Measurements from ENCODE around the gene SPATA4.

The SPATA4 gene

DNA sequence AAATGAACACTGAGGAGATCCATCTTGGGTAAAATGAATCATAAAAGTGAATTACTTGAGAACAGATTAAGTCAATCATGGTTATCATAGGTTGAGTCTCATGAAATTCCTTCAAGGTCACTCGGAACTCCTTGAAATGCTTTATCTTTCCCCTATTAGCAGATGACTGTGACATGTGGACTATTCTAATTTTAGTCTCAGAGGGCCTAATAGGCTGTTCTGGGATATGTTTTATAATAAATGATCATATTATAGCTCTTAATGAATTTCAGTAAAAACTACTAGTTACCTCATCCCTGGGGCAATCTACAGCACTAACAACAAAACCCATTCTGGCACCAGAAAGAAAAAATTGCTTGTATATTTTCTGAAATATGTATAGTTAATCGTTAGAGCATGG is 44.7 kb downstream of the SPATA4 start:
- TF ChIP-seq, protein P1, sequence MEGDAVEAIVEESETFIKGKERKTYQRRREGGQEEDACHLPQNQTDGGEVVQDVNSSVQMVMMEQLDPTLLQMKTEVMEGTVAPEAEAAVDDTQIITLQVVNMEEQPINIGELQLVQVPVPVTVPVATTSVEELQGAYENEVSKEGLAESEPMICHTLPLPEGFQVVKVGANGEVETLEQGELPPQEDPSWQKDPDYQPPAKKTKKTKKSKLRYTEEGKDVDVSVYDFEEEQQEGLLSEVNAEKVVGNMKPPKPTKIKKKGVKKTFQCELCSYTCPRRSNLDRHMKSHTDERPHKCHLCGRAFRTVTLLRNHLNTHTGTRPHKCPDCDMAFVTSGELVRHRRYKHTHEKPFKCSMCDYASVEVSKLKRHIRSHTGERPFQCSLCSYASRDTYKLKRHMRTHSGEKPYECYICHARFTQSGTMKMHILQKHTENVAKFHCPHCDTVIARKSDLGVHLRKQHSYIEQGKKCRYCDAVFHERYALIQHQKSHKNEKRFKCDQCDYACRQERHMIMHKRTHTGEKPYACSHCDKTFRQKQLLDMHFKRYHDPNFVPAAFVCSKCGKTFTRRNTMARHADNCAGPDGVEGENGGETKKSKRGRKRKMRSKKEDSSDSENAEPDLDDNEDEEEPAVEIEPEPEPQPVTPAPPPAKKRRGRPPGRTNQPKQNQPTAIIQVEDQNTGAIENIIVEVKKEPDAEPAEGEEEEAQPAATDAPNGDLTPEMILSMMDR (IDR thresholded peaks at IDR 0.05; ENCODE audit: control insufficient read depth, insufficient read depth, low read depth, low read length, missing control alignments): no peak
- H3K4me3 ChIP-seq (ENCODE audit: control insufficient read depth, low read depth, low read length): no peak overlapping the region
- DNase-seq (ENCODE audit: low read depth): no peak

DNA sequence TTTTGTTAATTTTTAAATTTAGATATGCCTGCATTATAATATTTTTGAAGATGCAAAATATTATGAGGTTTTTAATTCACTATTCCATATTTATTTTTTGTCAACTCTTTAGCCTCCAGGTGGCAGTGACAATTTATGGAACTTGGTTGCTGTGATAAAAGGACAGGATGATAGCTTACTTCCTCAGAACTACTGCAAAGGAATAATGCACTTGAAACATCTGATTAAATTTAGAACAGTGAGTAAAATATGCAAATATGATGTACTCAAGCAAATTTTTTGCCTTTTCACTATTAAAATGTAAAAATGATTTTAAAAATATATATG is 45.1 kb downstream of the SPATA4 start:
- TF ChIP-seq, protein P1 (IDR thresholded peaks at IDR 0.05; ENCODE audit: control insufficient read depth, insufficient read depth, low read depth, low read length, missing control alignments): peak; percentile 36
- peak; percentile 13 for DNase-seq (ENCODE audit: low read depth)
- H3K4me3 ChIP-seq (ENCODE audit: control insufficient read depth, low read depth, low read length): no peak overlapping the region

DNA sequence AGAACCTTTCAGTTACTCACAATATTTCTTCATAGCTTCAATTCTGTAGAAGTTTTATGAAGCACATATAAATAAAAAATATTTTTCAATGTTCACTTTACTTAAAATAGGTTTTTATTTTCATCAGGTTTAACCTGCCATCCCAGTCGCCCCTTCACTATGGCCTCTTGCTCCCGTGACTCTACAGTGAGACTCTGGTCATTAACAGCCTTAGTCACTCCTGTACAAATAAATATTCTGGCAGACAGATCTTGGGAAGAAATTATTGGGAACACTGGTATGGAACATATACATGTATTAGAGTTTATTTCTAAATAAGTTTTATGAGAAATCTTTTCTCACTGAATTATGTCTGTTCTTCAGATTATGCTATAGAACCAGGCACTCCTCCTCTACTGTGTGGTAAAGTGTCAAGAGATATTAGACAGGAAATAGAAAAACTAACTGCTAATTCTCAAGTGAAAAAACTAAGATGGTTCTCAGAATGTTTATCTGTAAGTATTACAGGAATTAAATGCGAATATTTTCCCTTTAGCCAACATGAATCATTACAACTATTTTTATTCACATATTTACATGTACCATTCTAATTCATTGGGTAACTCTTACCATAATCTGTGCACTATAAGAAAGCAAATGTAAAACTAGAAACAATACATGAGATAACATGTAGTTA is 45.6 kb downstream of the SPATA4 start:
- DNase-seq (ENCODE audit: low read depth): no peak
- H3K4me3 ChIP-seq (ENCODE audit: control insufficient read depth, low read depth, low read length): no peak overlapping the region
- TF ChIP-seq, protein P1 (IDR thresholded peaks at IDR 0.05; ENCODE audit: control insufficient read depth, insufficient read depth, low read depth, low read length, missing control alignments): no peak

DNA sequence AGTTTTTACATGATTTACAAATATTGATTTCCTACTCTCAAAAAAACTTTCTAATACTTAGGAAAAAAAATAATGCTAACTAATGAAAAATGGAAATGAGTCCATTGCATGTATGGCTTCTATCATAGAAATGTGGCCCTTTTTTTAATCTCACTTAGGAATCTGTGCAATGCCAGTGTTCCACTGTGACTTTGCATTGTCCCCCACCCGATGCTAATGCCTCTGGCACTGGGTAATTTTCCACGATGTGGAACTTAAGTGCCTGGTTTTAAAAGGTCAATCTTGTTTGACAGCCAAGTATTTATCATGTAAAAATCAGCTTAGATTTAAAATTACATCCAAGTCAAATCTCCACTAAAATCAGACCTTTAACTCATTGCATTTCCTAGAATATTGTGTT is 53.1 kb downstream of the SPATA4 start:
- TF ChIP-seq, protein P1 (IDR thresholded peaks at IDR 0.05; ENCODE audit: control insufficient read depth, insufficient read depth, low read depth, low read length, missing control alignments): no peak
- no peak for DNase-seq (ENCODE audit: low read depth)
- H3K4me3 ChIP-seq (ENCODE audit: control insufficient read depth, low read depth, low read length): no peak overlapping the region

DNA sequence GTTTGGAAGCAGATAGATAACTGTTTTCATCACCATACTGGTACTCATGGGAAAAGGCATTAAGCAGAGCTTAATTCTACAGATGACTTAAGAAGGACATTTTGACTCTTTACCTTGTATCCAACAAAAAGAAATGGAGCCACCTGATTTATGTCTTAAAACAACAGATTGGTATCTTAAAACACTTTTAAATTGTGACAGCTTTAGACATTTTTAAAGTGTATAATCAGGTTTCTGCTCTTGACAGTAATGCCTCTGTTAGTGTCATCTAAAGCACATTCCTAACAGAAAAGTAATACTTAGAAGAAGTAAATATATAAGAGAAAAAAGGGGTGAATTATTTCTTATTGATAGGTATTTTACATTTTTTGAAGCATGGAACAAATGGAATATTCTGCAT is 55.9 kb downstream of the SPATA4 start:
- no peak for DNase-seq (ENCODE audit: low read depth)
- no peak overlapping the region for H3K4me3 ChIP-seq (ENCODE audit: control insufficient read depth, low read depth, low read length)
- TF ChIP-seq, protein P1 (IDR thresholded peaks at IDR 0.05; ENCODE audit: control insufficient read depth, insufficient read depth, low read depth, low read length, missing control alignments): no peak

DNA sequence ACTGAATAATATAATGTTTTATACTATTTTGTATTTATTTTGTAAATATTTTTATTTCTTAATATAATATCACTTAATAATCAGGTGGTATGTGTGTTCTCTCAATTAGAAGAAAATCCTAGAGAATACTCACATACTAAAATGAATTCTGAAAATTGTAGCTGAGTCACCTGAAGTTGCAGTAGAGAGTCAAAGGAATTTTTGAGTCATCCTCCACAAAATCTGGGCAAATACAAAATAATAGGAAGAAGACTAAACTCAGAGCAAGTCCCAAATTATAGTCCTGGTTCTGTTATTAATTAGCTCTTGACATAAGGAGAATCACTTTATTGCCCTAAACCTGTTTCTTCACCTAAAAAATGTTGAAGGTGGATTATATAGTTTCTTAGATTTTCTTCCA is 57.8 kb downstream of the SPATA4 start:
- no peak overlapping the region for H3K4me3 ChIP-seq (ENCODE audit: control insufficient read depth, low read depth, low read length)
- DNase-seq (ENCODE audit: low read depth): peak; percentile 24
- TF ChIP-seq, protein P1 (IDR thresholded peaks at IDR 0.05; ENCODE audit: control insufficient read depth, insufficient read depth, low read depth, low read length, missing control alignments): no peak

DNA sequence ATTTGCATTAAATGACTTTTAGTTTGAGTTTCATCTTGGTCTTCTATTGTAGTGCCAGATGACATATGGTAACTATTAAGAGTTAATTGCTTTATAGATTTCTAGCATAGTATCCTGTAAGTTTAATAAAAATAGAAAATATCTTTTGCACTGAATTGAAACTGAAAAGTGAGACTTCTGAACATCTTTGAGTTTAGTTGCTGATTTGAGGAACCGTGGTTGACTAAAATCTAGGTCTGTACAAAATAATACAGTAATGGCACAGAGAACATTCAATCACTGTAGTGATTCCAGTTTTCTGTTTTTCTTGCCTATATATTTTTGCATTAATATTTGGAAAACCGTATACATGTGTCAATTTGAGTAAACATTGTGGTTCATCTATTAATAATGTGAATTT is 60.7 kb downstream of the SPATA4 start:
- DNase-seq (ENCODE audit: low read depth): no peak
- TF ChIP-seq, protein P1 (IDR thresholded peaks at IDR 0.05; ENCODE audit: control insufficient read depth, insufficient read depth, low read depth, low read length, missing control alignments): no peak
- H3K4me3 ChIP-seq (ENCODE audit: control insufficient read depth, low read depth, low read length): no peak overlapping the region
